Loucy (cell line): ENCODE measurements around the gene ZNF850.

ENCODE experiments used
- H2AFZ ChIP-seq: fragments of 200-600 bp; sonication (generic); 2 replicates; pipeline ENCODE4 v1.6.0; 2016; ENCODE audit warnings: antibody characterized with exemption, mild to moderate bottlenecking, low read length, moderate library complexity
- H3F3A ChIP-seq: fragments of 200-600 bp; 2 replicates; pipeline ENCODE4 v1.6.0; 2016; ENCODE audit warnings: antibody characterized with exemption, low read depth, mild to moderate bottlenecking
- H3K27me3 ChIP-seq: fragments of 200-600 bp; sonication (generic); 2 replicates; pipeline ENCODE4 v1.6.1; 2014; ENCODE audit warnings: low read length, mild to moderate bottlenecking; ENCODE audit not compliant: insufficient read depth, poor library complexity, severe bottlenecking
- H3K36me3 ChIP-seq: fragments of 200-600 bp; sonication (generic); 2 replicates; pipeline ENCODE4 v1.6.1; 2016; ENCODE audit warnings: low read length; ENCODE audit not compliant: insufficient read depth
- H3K4me1 ChIP-seq: fragments of 200-600 bp; sonication (generic); 2 replicates; pipeline ENCODE4 v1.5.1; 2014; ENCODE audit warnings: low read length, mild to moderate bottlenecking; ENCODE audit not compliant: insufficient read depth, poor library complexity, severe bottlenecking
- H3K4me2 ChIP-seq: fragments of 200-600 bp; sonication (generic); 2 replicates; pipeline ENCODE4 v1.6.0; 2014; ENCODE audit warnings: antibody characterized with exemption, low read length, low read depth, mild to moderate bottlenecking; ENCODE audit not compliant: poor library complexity, severe bottlenecking
- H3K4me3 ChIP-seq: fragments of 200-600 bp; sonication (generic); 2 replicates; pipeline ENCODE4 v1.5.1; 2014; ENCODE audit warnings: low read length, mild to moderate bottlenecking, mixed read lengths; ENCODE audit not compliant: poor library complexity, severe bottlenecking
- H3K79me2 ChIP-seq: fragments of 200-600 bp; sonication (generic); 2 replicates; pipeline ENCODE4 v1.6.1; 2014; ENCODE audit warnings: low read length; ENCODE audit not compliant: insufficient read depth
- H3K9ac ChIP-seq: fragments of 200-600 bp; sonication (generic); 2 replicates; pipeline ENCODE4 v1.6.0; 2014; ENCODE audit warnings: mild to moderate bottlenecking, low read depth, low read length, moderate library complexity; ENCODE audit not compliant: poor library complexity, severe bottlenecking
- H3K9me2 ChIP-seq: fragments of 200-600 bp; sonication (generic); replicated peaks from 2 replicates; pipeline ENCODE4 v1.6.1; 2016; ENCODE audit warnings: low read depth, low read length, mixed read lengths
- H3K9me3 ChIP-seq: fragments of 200-600 bp; sonication (generic); 2 replicates; pipeline ENCODE4 v1.6.1; 2014; ENCODE audit warnings: mild to moderate bottlenecking, antibody characterized with exemption, low read length, low read depth; ENCODE audit not compliant: insufficient read depth
- H4K20me1 ChIP-seq: fragments of 200-600 bp; sonication (generic); 2 replicates; pipeline ENCODE4 v1.6.0; 2014; ENCODE audit warnings: antibody characterized with exemption, low read length, mild to moderate bottlenecking; ENCODE audit not compliant: insufficient read depth, poor library complexity, severe bottlenecking
- CTCF ChIP-seq: fragments of 200-600 bp; sonication (generic); conservative IDR thresholded peaks from 2 replicates; pipeline ENCODE4 v1.5.1; 2014; ENCODE audit warnings: mild to moderate bottlenecking, antibody characterized with exemption, low read length
- EZH2phosphoT487 ChIP-seq: fragments of 200-600 bp; IDR thresholded peaks from 2 replicates; pipeline ENCODE4 v1.6.1; 2018; ENCODE audit warnings: antibody characterized with exemption, mild to moderate bottlenecking, moderate library complexity, borderline replicate concordance

ZNF850 gene

DNA sequence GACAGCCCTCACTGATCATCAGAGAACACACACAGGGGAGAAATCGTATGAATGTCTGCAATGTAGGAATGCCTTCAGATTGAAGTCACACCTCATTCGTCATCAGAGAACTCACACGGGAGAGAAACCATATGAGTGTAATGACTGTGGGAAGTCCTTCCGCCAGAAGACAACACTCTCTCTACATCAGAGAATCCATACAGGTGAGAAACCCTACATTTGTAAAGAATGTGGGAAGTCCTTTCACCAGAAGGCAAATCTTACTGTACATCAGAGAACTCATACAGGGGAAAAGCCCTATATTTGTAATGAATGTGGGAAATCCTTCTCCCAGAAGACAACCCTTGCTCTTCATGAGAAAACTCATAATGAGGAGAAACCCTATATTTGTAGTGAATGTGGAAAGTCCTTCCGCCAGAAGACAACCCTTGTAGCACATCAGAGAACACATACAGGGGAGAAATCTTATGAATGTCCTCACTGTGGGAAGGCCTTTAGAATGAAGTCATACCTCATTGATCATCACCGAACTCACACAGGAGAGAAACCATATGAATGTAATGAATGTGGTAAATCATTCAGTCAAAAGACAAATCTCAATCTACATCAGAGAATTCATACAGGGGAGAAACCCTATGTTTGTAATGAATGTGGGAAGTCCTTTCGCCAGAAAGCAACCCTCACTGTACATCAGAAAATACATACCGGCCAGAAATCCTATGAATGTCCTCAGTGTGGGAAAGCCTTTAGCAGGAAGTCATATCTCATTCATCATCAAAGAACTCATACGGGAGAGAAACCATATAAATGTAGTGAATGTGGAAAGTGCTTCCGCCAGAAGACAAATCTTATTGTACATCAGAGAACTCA is 52.7 kb downstream of the ZNF850 start:
- H3K4me3 ChIP-seq, result no peak overlapping the region
- no peaks in the 10 kb centered on the region for H3F3A ChIP-seq
- no peak overlapping the region for H3K9ac ChIP-seq
- H3K36me3 ChIP-seq, result peaks cover 64% of the 10 kb centered on the region
- no peak overlapping the region for H2AFZ ChIP-seq
- TF ChIP-seq EZH2phosphoT487 (no peak), CTCF (no peak)
- peaks cover 51% of the 10 kb centered on the region for H3K9me3 ChIP-seq
- no peak overlapping the region for H3K4me2 ChIP-seq
- H3K9me2 ChIP-seq, result no peaks in the 10 kb centered on the region
- peaks cover 5% of the 10 kb centered on the region for H3K27me3 ChIP-seq
- H3K79me2 ChIP-seq, result no peaks in the 10 kb centered on the region
- no peaks in the 10 kb centered on the region for H3K4me1 ChIP-seq
- no peaks in the 10 kb centered on the region for H4K20me1 ChIP-seq

DNA sequence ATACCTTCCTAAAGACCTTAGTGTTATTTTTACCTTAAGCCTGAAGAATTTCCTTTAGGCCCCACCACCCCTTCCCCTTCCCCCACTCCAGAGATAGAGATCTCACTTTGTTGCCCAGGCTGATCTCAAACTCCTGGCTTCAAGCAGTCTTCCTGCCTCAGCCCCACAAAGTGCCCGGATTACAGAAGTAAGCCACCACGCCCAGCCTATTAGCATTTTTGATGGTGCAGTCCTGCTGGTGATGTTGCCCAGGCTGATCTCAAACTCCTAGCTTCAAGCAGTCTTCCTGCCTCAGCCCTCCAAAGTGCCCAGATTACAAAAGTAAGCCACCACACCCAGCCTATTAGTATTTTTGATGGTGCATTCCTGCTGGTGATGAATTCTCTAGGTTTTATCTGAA is 63.2 kb downstream of the ZNF850 start:
- Histone ChIP-seq H3K79me2 (peaks cover 64% of the 10 kb centered on the region), H4K20me1 (no peaks in the 10 kb centered on the region), H3K4me1 (no peaks in the 10 kb centered on the region), H3K9me3 (peaks cover 46% of the 10 kb centered on the region; the same call in 1 of the 2 replicates), H3K36me3 (peaks cover 65% of the 10 kb centered on the region), H3F3A (no peaks in the 10 kb centered on the region), H3K27me3 (no peaks in the 10 kb centered on the region), H2AFZ (no peak overlapping the region), H3K4me3 (no peak overlapping the region), H3K9ac (no peak overlapping the region), H3K4me2 (no peak overlapping the region), H3K9me2 (no peaks in the 10 kb centered on the region)
- TF ChIP-seq CTCF, result no peak
- no peak for TF ChIP-seq EZH2phosphoT487

DNA sequence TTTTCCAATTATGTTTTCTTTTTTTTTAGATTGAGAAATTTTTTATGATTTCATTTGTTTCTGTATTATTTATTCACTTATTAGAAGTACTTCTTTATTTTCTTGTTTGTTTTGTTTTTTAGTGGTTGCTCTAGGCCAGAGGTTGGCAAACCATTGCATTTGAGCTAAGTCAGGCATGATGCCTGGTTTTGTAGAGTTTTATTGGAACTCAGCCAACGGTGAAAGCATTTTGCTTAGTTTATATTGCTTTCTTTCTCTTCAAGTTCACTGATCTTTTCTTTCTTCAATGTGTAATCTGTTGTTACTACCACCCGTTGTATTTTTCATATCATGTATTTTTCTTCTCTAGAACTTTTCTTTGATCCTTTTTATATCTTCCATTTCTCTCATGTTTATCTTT is 65.5 kb downstream of the ZNF850 start:
- no peaks in the 10 kb centered on the region for H3F3A ChIP-seq
- no peak overlapping the region for H3K4me3 ChIP-seq
- TF ChIP-seq CTCF (no peak), EZH2phosphoT487 (no peak)
- H3K36me3 ChIP-seq, result peaks cover 42% of the 10 kb centered on the region
- H3K9ac ChIP-seq, result no peak overlapping the region
- H3K9me3 ChIP-seq, result peaks cover 38% of the 10 kb centered on the region; the same call in 1 of the 2 replicates
- H3K4me1 ChIP-seq, result no peaks in the 10 kb centered on the region
- no peaks in the 10 kb centered on the region for H3K9me2 ChIP-seq
- no peak overlapping the region for H2AFZ ChIP-seq
- no peaks in the 10 kb centered on the region for H3K27me3 ChIP-seq
- peaks cover 67% of the 10 kb centered on the region for H3K79me2 ChIP-seq
- no peak overlapping the region for H3K4me2 ChIP-seq
- no peaks in the 10 kb centered on the region for H4K20me1 ChIP-seq
